Measurements from ENCODE around the gene TXK.

DNA sequence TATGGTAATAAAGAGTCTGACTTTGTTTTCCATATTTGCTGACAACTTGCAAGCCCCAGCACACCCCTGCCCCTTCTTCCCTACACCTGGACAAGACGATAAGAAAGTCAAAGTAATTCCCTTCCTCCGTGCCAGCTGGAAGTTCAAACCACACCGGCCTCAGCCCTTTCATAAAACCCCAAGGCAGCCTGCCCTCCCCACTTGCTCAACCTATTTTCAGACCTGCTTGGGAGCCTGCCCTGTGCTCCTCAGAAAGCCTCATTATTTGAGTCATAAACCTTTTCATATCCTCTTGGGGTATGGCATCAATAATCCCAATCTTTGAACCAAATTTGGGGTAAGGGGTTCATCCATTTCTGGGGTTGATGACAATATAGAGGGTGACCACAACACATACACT lies 88.0 kb downstream of the TXK start:
- TF ChIP-seq POLR2AphosphoS5 (IDR thresholded peaks at IDR 0.05; ENCODE audit: low read depth), result no peak
- TF ChIP-seq, protein P1, sequence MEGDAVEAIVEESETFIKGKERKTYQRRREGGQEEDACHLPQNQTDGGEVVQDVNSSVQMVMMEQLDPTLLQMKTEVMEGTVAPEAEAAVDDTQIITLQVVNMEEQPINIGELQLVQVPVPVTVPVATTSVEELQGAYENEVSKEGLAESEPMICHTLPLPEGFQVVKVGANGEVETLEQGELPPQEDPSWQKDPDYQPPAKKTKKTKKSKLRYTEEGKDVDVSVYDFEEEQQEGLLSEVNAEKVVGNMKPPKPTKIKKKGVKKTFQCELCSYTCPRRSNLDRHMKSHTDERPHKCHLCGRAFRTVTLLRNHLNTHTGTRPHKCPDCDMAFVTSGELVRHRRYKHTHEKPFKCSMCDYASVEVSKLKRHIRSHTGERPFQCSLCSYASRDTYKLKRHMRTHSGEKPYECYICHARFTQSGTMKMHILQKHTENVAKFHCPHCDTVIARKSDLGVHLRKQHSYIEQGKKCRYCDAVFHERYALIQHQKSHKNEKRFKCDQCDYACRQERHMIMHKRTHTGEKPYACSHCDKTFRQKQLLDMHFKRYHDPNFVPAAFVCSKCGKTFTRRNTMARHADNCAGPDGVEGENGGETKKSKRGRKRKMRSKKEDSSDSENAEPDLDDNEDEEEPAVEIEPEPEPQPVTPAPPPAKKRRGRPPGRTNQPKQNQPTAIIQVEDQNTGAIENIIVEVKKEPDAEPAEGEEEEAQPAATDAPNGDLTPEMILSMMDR (IDR thresholded peaks at IDR 0.05; ENCODE audit: insufficient read depth, low read length), result no peak
